MM.1S (cell line): ENCODE measurements around the gene LIN28B.
A peak's percentile ranks its signal among the peaks of the same experiment; 100 is the strongest.

Experiments
- CTCF ChIP-seq: fragments of 300-600 bp; sonication (generic); IDR thresholded peaks from 2 replicates; pipeline ENCODE4 v1.5.1; 2016; ENCODE audit warnings: antibody characterized with exemption, low read length, mixed read lengths
- EZH2phosphoT487 ChIP-seq: fragments of 300-600 bp; sonication (generic); IDR thresholded peaks from 2 replicates; pipeline ENCODE4 v1.6.1; 2018; ENCODE audit warnings: antibody characterized with exemption, low read length

GRCh38 chr6:105077596-105078385 lies 120.9 kb downstream of the LIN28B start:
- TF ChIP-seq CTCF = peak; percentile 60
- no peak for TF ChIP-seq EZH2phosphoT487
